ENCODE measurements around the gene C2CD2L. TPM values are rescaled to one million over a fixed set of nuclear protein-coding genes. Genes with fewer than 3 reads are reported as not detected.
A peak's percentile ranks its signal among the peaks of the same experiment; 100 is the strongest.

The C2CD2L gene
- total and polyA plus RNA-seq, 2 donors (not counting 3 experiments of a cell fraction or from before 2014, with no cell fraction given): 9.1 to 10.4 TPM

DNA sequence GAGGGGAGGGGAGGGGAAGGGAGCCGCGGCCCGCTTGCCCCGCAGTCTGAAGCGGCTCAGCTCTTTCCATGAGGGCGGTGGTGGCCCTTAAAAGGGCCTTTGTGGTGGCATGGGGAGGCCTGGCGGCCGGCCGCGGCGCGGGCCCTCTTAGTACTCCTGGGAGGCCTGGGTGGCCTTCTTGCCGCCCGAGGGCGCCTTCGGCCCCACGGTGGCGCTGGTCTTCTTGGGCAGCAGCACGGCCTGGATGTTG is 12.4 kb upstream of the C2CD2L start:
- H3K4me2 ChIP-seq (ENCODE audit: insufficient read depth, low read length): peak overlapping the region; percentile 52
- no peaks in the 10 kb centered on the region for H3K9me3 ChIP-seq (replicated peaks; ENCODE audit: control insufficient read depth, insufficient read depth, low read length)
- no peak overlapping the region for H2AFZ ChIP-seq (ENCODE audit: low read depth, low read length)
- peaks cover 2% of the 10 kb centered on the region for H4K20me1 ChIP-seq (replicated peaks; ENCODE audit: control insufficient read depth, extremely low read depth, insufficient read depth, low read length)
- DNase-seq (ENCODE audit: low read depth, low spot score) (peak; percentile 82), FAIRE-seq (peak; percentile 52)
- H3K27me3 ChIP-seq (ENCODE audit: control insufficient read depth in 2 of 2, insufficient read depth in 2 of 2, low read length in 2 of 2): no peaks in the 10 kb centered on the region
- ChIA-PET POLR2A (interaction anchor here (0.6 to 2.7 kb wide), 12 partner anchors 10 to 243 kb away, joined by 3 to 23 read pairs (median 8); partner anchors contain the start of genes C2CD2L, HINFP, HMBS and MCAM), CTCF (interaction anchor here (0.8 to 2.6 kb wide), 15 partner anchors 9 to 244 kb away, joined by 3 to 19 read pairs (median 3); partner anchors contain the start of genes HINFP, HMBS and VPS11)
- peaks cover 22% of the 10 kb centered on the region for H3K4me1 ChIP-seq (ENCODE audit: control insufficient read depth, extremely low read depth, insufficient read depth, low read length)
- peak overlapping the region; percentile 84 for H3K9ac ChIP-seq (replicated peaks; ENCODE audit: extremely low read depth, insufficient read depth, low read length)
- BruUV-seq (replicated peaks): no TSS peak
- H3K79me2 ChIP-seq (ENCODE audit: control insufficient read depth, insufficient read depth, low read length): peaks cover 34% of the 10 kb centered on the region
- peak overlapping the region; percentile 59 for H3K27ac ChIP-seq (ENCODE audit: insufficient read depth, low read depth, low read length)
- no peaks in the 10 kb centered on the region for H3K9me1 ChIP-seq (replicated peaks; ENCODE audit: control insufficient read depth, extremely low read depth, insufficient read depth, low read length)
- H3K4me3 ChIP-seq (replicated peaks in 1 of 3; ENCODE audit: insufficient read depth in 1 of 3, low read depth in 1 of 3, low read length in 3 of 3): peak overlapping the region; percentile 70 to 95 (median 90)
- dilution Hi-C loops (cut with MboI; ENCODE audit: extremely low pct_ligation_motif_present, low sequenced_read_pairs): no loop called here
- TF ChIP-seq, protein P1, sequence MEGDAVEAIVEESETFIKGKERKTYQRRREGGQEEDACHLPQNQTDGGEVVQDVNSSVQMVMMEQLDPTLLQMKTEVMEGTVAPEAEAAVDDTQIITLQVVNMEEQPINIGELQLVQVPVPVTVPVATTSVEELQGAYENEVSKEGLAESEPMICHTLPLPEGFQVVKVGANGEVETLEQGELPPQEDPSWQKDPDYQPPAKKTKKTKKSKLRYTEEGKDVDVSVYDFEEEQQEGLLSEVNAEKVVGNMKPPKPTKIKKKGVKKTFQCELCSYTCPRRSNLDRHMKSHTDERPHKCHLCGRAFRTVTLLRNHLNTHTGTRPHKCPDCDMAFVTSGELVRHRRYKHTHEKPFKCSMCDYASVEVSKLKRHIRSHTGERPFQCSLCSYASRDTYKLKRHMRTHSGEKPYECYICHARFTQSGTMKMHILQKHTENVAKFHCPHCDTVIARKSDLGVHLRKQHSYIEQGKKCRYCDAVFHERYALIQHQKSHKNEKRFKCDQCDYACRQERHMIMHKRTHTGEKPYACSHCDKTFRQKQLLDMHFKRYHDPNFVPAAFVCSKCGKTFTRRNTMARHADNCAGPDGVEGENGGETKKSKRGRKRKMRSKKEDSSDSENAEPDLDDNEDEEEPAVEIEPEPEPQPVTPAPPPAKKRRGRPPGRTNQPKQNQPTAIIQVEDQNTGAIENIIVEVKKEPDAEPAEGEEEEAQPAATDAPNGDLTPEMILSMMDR (IDR thresholded peaks at IDR 0.05; ENCODE audit: extremely low read depth in 1 of 2, insufficient read depth in 1 of 2, low read depth in 1 of 2, low read length in 2 of 2): peak; percentile 59 to 89
- no peak for TF ChIP-seq FOS (IDR thresholded peaks at IDR 0.05; ENCODE audit: borderline replicate concordance, insufficient read depth, low read length)
- H3K36me3 ChIP-seq (ENCODE audit: control insufficient read depth in 2 of 2, extremely low read depth in 1 of 2, insufficient read depth in 2 of 2, low read length in 2 of 2): peaks cover 10 to 22% of the 10 kb centered on the region in 2 experiments
- intact Hi-C loops (cut with micrococcal nuclease): loop anchor here (1.0 to 2.0 kb wide), 9 partner anchors 9 to 244 kb away; partner anchors contain the start of genes C2CD2L, HYOU1, RNF26 and RPS25

DNA sequence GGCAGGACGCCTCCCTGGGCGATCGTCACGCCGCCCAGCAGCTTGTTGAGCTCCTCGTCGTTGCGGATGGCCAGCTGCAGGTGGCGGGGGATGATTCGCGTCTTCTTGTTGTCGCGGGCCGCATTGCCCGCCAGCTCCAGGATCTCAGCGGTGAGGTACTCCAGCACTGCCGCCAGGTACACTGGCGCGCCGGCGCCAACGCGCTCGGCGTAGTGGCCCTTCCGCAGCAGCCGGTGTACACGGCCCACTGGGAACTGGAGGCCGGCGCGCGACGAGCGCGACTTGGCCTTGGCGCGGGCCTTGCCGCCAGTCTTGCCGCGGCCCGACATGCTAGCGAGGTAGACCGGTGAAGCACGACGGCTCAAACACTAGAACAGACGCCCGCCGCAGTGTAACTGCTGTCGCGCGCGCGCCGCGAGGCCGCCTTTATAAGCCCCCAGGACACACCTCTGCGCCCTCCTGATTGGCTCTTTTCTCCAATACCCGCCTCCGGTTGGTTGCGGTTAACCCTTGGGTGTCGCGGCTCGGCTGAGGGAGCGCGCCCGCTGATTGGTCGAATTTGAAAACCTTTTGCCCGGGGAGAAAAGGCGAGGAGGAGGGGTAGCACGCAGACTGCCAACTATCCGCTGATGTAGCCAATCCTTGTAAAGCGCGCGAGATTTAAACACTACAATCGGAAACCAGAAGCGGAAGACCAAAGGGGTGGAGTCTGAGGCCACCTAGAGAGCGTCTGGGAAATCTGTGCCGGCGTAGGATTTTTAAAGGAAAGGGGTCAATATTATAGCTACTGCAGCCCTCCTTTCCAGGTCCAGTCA is 11.9 kb upstream of the C2CD2L start:
- Histone ChIP-seq H3K9me1 (replicated peaks; ENCODE audit: control insufficient read depth, extremely low read depth, insufficient read depth, low read length) (no peaks in the 10 kb centered on the region), H3K9ac (replicated peaks; ENCODE audit: extremely low read depth, insufficient read depth, low read length) (peak overlapping the region; percentile 84), H3K79me2 (ENCODE audit: control insufficient read depth, insufficient read depth, low read length) (peaks cover 37% of the 10 kb centered on the region), H3K4me3 (replicated peaks in 1 of 3; ENCODE audit: insufficient read depth in 1 of 3, low read depth in 1 of 3, low read length in 3 of 3) (peak overlapping the region; percentile 70 to 95 (median 90)), H3K4me1 (ENCODE audit: control insufficient read depth, extremely low read depth, insufficient read depth, low read length) (peaks cover 27% of the 10 kb centered on the region), H2AFZ (ENCODE audit: low read depth, low read length) (no peak overlapping the region), H3K27ac (ENCODE audit: insufficient read depth, low read depth, low read length) (peak overlapping the region; percentile 59), H3K27me3 (ENCODE audit: control insufficient read depth in 2 of 2, insufficient read depth in 2 of 2, low read length in 2 of 2) (no peaks in the 10 kb centered on the region), H4K20me1 (replicated peaks; ENCODE audit: control insufficient read depth, extremely low read depth, insufficient read depth, low read length) (peaks cover 2% of the 10 kb centered on the region), H3K9me3 (replicated peaks; ENCODE audit: control insufficient read depth, insufficient read depth, low read length) (no peaks in the 10 kb centered on the region), H3K36me3 (ENCODE audit: control insufficient read depth in 2 of 2, extremely low read depth in 1 of 2, insufficient read depth in 2 of 2, low read length in 2 of 2) (peaks cover 10 to 22% of the 10 kb centered on the region in 2 experiments), H3K4me2 (ENCODE audit: insufficient read depth, low read length) (peak overlapping the region; percentile 61)
- TF ChIP-seq GATA2 (IDR thresholded peaks at IDR 0.05; ENCODE audit: insufficient read depth, insufficient read length, low read depth, low read length) (no peak), POLR2AphosphoS5 (IDR thresholded peaks at IDR 0.05; ENCODE audit: insufficient read depth, low read depth, low read length) (peak; percentile 100), FOS (IDR thresholded peaks at IDR 0.05; ENCODE audit: borderline replicate concordance, insufficient read depth, low read length) (no peak), MYC (IDR thresholded peaks at IDR 0.05; ENCODE audit: low read depth, low read length) (no peak), JUN (IDR thresholded peaks at IDR 0.05; ENCODE audit: borderline replicate concordance, insufficient read depth, insufficient read length, low read depth) (no peak), EZH2 (IDR thresholded peaks at IDR 0.05; ENCODE audit: borderline replicate concordance, low read depth, low read length, severe bottlenecking) (no peak), POLR2A (IDR thresholded peaks at IDR 0.05; ENCODE audit: low read depth, low read length) (peak; percentile 100)
- TF ChIP-seq, protein P2, sequence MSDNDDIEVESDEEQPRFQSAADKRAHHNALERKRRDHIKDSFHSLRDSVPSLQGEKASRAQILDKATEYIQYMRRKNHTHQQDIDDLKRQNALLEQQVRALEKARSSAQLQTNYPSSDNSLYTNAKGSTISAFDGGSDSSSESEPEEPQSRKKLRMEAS (IDR thresholded peaks at IDR 0.05; ENCODE audit: insufficient read depth, insufficient read length): no peak
- TF ChIP-seq, protein P1 (IDR thresholded peaks at IDR 0.05; ENCODE audit: extremely low read depth in 1 of 2, insufficient read depth in 1 of 2, low read depth in 1 of 2, low read length in 2 of 2): peak in 1 of 2 donors; percentile 1
- BruUV-seq (replicated peaks): TSS peak; percentile 80
- ChIA-PET CTCF (interaction anchor here (0.8 to 2.6 kb wide), 16 partner anchors 10 to 244 kb away, joined by 3 to 19 read pairs (median 3); partner anchors contain the start of genes HINFP, HMBS, HYOU1 and VPS11), POLR2A (interaction anchor here (0.6 to 2.7 kb wide), 13 partner anchors 10 to 243 kb away, joined by 3 to 23 read pairs (median 7); partner anchors contain the start of genes C2CD2L, HINFP, HMBS and MCAM)
- FAIRE-seq: peak; percentile 100
- dilution Hi-C loops (cut with MboI; ENCODE audit: extremely low pct_ligation_motif_present, low sequenced_read_pairs): no loop called here
- intact Hi-C loops (cut with micrococcal nuclease): loop anchor here (1.0 to 2.0 kb wide), 8 partner anchors 12 to 244 kb away; partner anchors contain the start of genes C2CD2L, HYOU1, RNF26 and RPS25
- DNase-seq (ENCODE audit: low read depth, low spot score): peak; percentile 100
